GM23248 (cell line): Measurements from ENCODE around the gene IPO8.

Experiments
- EZH2 ChIP-seq: fragments of 200-600 bp; sonication (generic); IDR thresholded peaks from 2 replicates; pipeline ENCODE4 v1.6.1; 2018; ENCODE audit warnings: antibody characterized with exemption, mild to moderate bottlenecking; ENCODE audit not compliant: insufficient read depth, poor library complexity, severe bottlenecking
- EZH2phosphoT487 ChIP-seq: fragments of 200-600 bp; sonication (generic); IDR thresholded peaks from 2 replicates; pipeline ENCODE4 v1.6.1; 2018; ENCODE audit warnings: antibody characterized with exemption, moderate library complexity, mild to moderate bottlenecking, low read depth; ENCODE audit not compliant: insufficient read depth

- TF ChIP-seq EZH2 (no peak), EZH2phosphoT487 (no peak)
Measured at GRCh38 chr12:30630076-30630978, 65.3 kb downstream of the IPO8 start.
